Karpas-422 (cell line): ENCODE measurements around the gene SPSB1. TPM values are rescaled to one million over a fixed set of nuclear protein-coding genes. Genes with fewer than 3 reads are reported as not detected.
"Not testable (repeated sequence)": the region's sequence is repeated elsewhere in the genome, so short reads cannot be mapped to it uniquely, and the experiment has no call there.

Experiments
- DNase-seq: peaks from one replicate; pipeline ENCODE4 v3.0.0-alpha.2; 2015
- H2AFZ ChIP-seq: fragments of 200-600 bp; sonication (generic); 2 replicates; pipeline ENCODE4 v1.6.1; 2014; ENCODE audit warnings: antibody characterized with exemption, low read length, mixed read lengths
- H3K27ac ChIP-seq: fragments of 200-600 bp; sonication (generic); 2 replicates; pipeline ENCODE4 v1.5.1; 2014; ENCODE audit warnings: mild to moderate bottlenecking, low read length, moderate library complexity
- H3K27me3 ChIP-seq: fragments of 200-600 bp; sonication (generic); 2 replicates; pipeline ENCODE4 v1.6.1; 2014; ENCODE audit warnings: low read length, mixed read lengths
- H3K36me3 ChIP-seq: fragments of 200-600 bp; sonication (generic); 2 replicates; pipeline ENCODE4 v1.6.1; 2014; ENCODE audit warnings: low read length, mixed read lengths; ENCODE audit not compliant: insufficient read depth
- H3K4me1 ChIP-seq: fragments of 200-600 bp; sonication (generic); 2 replicates; pipeline ENCODE4 v1.6.1; 2014; ENCODE audit warnings: mild to moderate bottlenecking, low read length, mixed read lengths
- H3K4me2 ChIP-seq: fragments of 200-600 bp; sonication (generic); 2 replicates; pipeline ENCODE4 v1.6.1; 2014; ENCODE audit warnings: low read length, low read depth, mild to moderate bottlenecking; ENCODE audit not compliant: poor library complexity, severe bottlenecking
- H3K4me3 ChIP-seq: fragments of 200-600 bp; sonication (generic); 2 replicates; pipeline ENCODE4 v1.5.1; 2014; ENCODE audit warnings: mild to moderate bottlenecking, antibody characterized with exemption, low read length, mixed read lengths
- H3K79me2 ChIP-seq: fragments of 200-600 bp; sonication (generic); 2 replicates; pipeline ENCODE4 v1.6.1; 2014; ENCODE audit warnings: mild to moderate bottlenecking, low read length, mixed read lengths
- H3K9ac ChIP-seq: fragments of 200-600 bp; sonication (generic); 2 replicates; pipeline ENCODE4 v1.6.0; 2014; ENCODE audit warnings: low read length
- H3K9me2 ChIP-seq: fragments of 200-600 bp; sonication (generic), shearing (Covaris generic); replicated peaks from 2 replicates; pipeline ENCODE4 v1.6.0; 2014; ENCODE audit warnings: mild to moderate bottlenecking, low read length, moderate library complexity; ENCODE audit not compliant: insufficient read depth
- H3K9me3 ChIP-seq: fragments of 300-700, 200-600 bp; sonication (generic); 2 replicates; pipeline ENCODE4 v1.6.1; 2014; ENCODE audit warnings: low read length, mixed read lengths
- H4K20me1 ChIP-seq: fragments of 200-600 bp; sonication (generic); 2 replicates; pipeline ENCODE4 v1.6.1; 2014; ENCODE audit warnings: mild to moderate bottlenecking, antibody characterized with exemption, low read length, low read depth; ENCODE audit not compliant: insufficient read depth
- total RNA-seq: library from RNA; depleted of rRNA; stranded (reverse); fragments of >200 nt; shearing (Covaris generic); gene quantifications from 2 replicates; pipeline ENCODE4 v1.2.3, GENCODE V29; 2014; ENCODE audit warnings: low replicate concordance

The SPSB1 gene
- total RNA-seq, 1 experiment from 2014 or later = not detected

DNA sequence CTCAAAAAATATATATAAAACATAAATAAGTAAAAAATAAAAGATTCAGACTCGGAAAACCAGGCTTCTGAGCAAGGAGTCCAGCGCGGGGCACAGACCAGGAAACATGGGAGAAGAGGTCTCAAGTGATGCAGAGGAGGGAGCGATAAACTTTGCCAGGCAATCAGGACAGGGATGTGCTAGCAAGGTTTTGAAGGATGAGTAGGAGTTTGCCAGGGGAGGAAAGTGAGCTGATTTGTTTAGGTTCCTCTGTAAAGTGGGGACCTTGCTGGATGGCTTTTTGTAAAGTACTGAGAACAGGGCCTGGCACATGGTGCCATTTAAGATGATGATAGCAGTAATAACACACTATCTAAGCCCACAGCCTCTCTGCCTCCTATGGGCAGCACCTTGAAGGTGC is 86.1 kb downstream of the SPSB1 start:
- DNase-seq = no peak
- H3K9ac ChIP-seq = no peak overlapping the region
- H3K9me3 ChIP-seq = no peaks in the 10 kb centered on the region
- no peak overlapping the region for H3K4me2 ChIP-seq
- no peaks in the 10 kb centered on the region for H3K9me2 ChIP-seq
- H3K36me3 ChIP-seq = no peaks in the 10 kb centered on the region
- no peaks in the 10 kb centered on the region for H3K79me2 ChIP-seq
- H2AFZ ChIP-seq = no peak overlapping the region
- no peaks in the 10 kb centered on the region for H4K20me1 ChIP-seq
- no peak overlapping the region for H3K27ac ChIP-seq
- H3K4me1 ChIP-seq = no peaks in the 10 kb centered on the region
- H3K4me3 ChIP-seq = no peak overlapping the region
- no peaks in the 10 kb centered on the region for H3K27me3 ChIP-seq

DNA sequence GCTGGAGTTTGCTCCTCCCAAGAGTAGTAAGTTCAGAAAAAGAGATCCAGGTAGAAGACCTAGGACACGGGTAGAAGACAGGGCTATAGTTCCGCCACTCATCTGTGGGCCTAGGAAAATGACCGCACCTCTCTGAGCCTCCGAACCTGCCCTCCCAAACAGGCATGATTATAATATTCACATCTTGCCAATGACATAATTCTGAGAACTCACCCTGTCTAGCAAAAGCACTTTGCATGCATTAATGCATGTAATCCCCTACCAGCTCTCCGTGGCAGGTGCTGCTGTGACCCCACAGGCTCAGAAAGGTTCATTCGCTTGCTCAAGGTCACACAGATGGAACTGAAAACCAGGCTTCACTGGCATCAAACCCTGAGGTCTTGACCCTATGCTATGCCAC is 88.0 kb downstream of the SPSB1 start:
- no peak for DNase-seq
- no peaks in the 10 kb centered on the region for H3K4me1 ChIP-seq

DNA sequence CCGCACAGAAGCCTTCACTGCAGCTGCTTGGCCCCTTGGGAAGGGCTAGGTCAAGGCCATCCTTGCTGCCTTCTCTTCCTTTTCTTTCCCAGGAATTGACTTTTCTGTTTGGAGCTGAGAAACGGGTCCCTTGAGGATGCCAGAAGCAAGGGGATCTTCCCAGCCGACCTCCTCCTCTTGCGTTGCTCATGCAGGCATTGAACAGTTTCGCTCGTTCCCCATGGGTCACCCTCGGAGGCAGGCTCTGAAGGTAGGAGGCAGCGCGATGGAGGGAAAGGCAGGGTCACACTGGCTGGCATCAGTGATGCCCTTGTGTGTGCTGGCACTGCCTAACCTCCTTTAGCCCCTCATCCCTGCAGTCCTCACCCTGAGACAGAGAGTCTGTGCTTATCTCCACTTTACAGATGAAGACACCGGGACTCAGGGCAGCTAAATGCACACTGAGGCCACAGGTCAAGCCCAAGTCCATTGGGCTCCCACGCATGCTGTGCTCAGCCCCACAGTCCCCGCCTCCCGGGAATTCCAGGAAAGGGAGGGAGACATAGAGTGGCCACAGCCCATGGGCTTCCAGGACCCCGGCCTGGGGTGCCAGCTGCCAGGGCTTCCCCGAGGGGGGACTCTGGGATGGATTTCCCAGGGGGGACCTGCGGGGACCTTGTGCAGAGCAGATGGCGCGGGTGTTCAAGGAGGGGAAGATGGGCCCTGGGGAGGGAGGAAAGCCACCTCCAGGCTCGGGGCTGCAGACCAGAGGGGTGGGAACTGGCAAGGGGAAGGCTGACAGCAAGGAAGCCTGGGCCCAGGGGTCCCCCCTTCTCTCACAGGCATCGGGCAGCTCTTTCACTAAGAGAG is 90.2 kb downstream of the SPSB1 start:
- H3K27me3 ChIP-seq = no peaks in the 10 kb centered on the region
- no peak overlapping the region for H2AFZ ChIP-seq
- DNase-seq = no peak
- H3K79me2 ChIP-seq = no peaks in the 10 kb centered on the region
- H3K36me3 ChIP-seq = no peaks in the 10 kb centered on the region
- H3K27ac ChIP-seq = no peak overlapping the region
- H4K20me1 ChIP-seq = no peaks in the 10 kb centered on the region
- no peaks in the 10 kb centered on the region for H3K4me1 ChIP-seq
- no peaks in the 10 kb centered on the region for H3K9me3 ChIP-seq
- H3K4me2 ChIP-seq = no peak overlapping the region
- H3K9me2 ChIP-seq = no peaks in the 10 kb centered on the region
- no peak overlapping the region for H3K9ac ChIP-seq
- H3K4me3 ChIP-seq = no peak overlapping the region

More for the DNA sequence above, 88.0 kb downstream of the SPSB1 start:
- H3K4me3 ChIP-seq = no peak overlapping the region
- H3K36me3 ChIP-seq = no peaks in the 10 kb centered on the region
- no peaks in the 10 kb centered on the region for H3K79me2 ChIP-seq
- H3K9ac ChIP-seq = no peak overlapping the region
- H2AFZ ChIP-seq = no peak overlapping the region
- no peaks in the 10 kb centered on the region for H3K9me3 ChIP-seq
- no peaks in the 10 kb centered on the region for H4K20me1 ChIP-seq
- H3K27me3 ChIP-seq = no peaks in the 10 kb centered on the region
- H3K27ac ChIP-seq = no peak overlapping the region
- H3K9me2 ChIP-seq = no peaks in the 10 kb centered on the region
- no peak overlapping the region for H3K4me2 ChIP-seq

DNA sequence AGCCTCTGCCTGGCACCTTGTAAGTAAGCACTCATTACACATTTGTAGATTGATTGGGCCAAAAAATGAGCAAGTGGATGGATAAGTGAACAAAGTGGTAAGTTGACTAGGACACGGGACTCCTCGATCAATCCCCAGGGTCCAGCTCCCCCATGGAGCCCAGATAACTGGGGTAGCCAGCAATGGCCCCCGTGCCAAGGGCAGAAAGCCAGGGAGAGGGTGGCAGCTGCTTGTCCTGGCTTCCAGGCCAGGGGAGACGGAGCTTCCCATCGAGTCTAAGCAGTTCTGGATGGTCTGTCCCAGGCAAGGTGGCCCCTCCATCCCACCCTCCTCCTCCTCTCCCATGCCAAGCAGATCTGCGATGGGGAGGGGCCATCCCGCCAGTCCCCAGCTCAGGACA is 91.4 kb downstream of the SPSB1 start:
- no peak for DNase-seq
- H3K4me2 ChIP-seq = no peak overlapping the region
- no peaks in the 10 kb centered on the region for H3K9me3 ChIP-seq
- no peak overlapping the region for H3K27ac ChIP-seq
- no peaks in the 10 kb centered on the region for H3K4me1 ChIP-seq
- no peaks in the 10 kb centered on the region for H3K9me2 ChIP-seq
- no peaks in the 10 kb centered on the region for H4K20me1 ChIP-seq
- H3K4me3 ChIP-seq = no peak overlapping the region
- H3K36me3 ChIP-seq = no peaks in the 10 kb centered on the region
- no peak overlapping the region for H2AFZ ChIP-seq
- no peak overlapping the region for H3K9ac ChIP-seq
- H3K79me2 ChIP-seq = no peaks in the 10 kb centered on the region
- no peaks in the 10 kb centered on the region for H3K27me3 ChIP-seq

DNA sequence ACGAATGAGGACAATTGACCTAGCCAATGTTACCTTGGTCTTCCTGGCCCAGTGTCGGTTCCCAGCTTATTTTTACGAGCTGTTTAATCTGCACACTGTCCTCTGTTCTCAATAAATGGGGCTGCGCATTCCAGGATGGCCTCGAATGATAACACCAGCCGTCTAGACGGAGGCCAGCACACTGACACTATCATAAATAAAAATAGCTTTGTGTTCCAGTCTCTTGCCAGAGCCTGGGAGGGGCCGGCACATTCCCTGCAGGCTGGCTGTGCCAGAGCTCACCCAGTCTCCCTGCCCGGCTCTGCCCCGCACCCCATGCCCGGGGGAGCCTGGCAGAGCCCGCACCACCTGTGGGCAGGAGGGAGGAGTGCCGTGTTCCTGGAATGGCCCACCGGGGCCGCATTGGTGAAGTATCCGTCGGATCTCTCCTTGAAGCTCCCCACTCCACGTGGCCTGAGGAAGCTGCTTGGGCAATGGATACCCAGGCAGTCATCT is 92.1 kb downstream of the SPSB1 start:
- Histone ChIP-seq H4K20me1 (no peaks in the 10 kb centered on the region), H3K79me2 (no peaks in the 10 kb centered on the region), H3K4me3 (no peak overlapping the region), H3K9me3 (no peaks in the 10 kb centered on the region), H3K9me2 (no peaks in the 10 kb centered on the region), H3K27me3 (no peaks in the 10 kb centered on the region), H2AFZ (no peak overlapping the region), H3K4me1 (no peaks in the 10 kb centered on the region), H3K27ac (no peak overlapping the region), H3K4me2 (no peak overlapping the region), H3K9ac (no peak overlapping the region), H3K36me3 (no peaks in the 10 kb centered on the region)
- DNase-seq = no peak

DNA sequence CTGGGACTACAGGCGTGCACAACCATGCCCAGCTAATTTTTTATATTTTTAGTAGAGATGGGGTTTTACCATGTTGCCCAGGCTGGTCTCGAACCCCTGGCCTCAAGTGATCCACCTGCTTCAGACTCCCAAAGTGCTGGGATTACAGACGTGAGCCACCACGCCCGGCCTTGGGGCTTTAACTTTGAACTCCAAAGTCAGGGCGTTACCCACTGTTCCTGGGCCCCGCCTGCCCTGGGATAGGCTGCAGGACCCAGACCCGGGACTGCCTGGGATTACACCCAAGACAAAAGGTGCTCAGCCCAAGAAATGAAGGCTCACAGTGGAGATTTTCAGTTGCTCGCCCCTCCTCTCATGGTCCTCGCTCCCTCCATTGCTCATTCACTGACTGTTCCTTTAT is 92.7 kb downstream of the SPSB1 start:
- not testable (repeated sequence) for H3K36me3 ChIP-seq, H3K9me3 ChIP-seq, H3K9me2 ChIP-seq, H3K4me3 ChIP-seq, H2AFZ ChIP-seq, H3K79me2 ChIP-seq, H3K4me2 ChIP-seq, H4K20me1 ChIP-seq, H3K9ac ChIP-seq, DNase-seq, H3K27ac ChIP-seq, H3K4me1 ChIP-seq, H3K27me3 ChIP-seq

DNA sequence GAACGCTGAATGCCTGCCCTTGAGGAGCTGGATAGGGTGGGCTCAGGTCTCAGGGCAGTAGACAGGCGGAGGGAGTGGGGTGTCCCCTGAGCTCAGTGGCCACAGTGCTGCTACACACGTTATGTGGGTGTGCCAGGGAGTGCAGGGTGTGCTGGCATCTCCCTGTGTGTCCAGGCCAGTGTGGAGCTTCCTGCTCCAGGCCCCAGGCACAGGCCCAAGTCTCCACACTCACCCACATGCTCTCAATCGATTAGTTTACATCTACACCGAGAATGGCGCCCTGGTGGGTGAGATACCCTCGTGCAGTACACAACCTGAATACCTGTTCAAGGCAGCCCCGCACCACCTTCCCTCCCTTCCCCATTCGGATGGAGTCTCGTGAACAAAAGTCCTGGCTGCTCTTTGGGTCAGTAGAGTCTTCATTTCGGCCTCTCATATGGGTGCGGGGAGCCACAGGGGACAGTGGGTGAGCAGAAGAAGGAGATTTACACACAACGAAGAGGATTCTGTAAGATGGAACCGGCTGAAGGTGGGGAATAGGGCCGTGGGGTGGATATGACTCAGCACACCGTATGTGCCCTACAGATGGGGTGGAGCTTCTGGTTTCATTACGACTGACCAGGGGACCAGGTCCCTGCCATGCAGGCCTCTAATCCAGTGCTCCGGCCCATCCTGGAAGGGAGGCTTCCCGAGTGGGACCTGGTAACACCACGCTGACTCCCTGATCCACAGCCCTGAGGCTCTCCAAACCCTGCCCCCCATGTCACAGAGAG is 93.3 kb downstream of the SPSB1 start:
- H3K4me1 ChIP-seq = no peaks in the 10 kb centered on the region
- no peak overlapping the region for H3K27ac ChIP-seq
- H3K36me3 ChIP-seq = no peaks in the 10 kb centered on the region
- no peaks in the 10 kb centered on the region for H4K20me1 ChIP-seq
- no peak overlapping the region for H3K9ac ChIP-seq
- H3K4me3 ChIP-seq = no peak overlapping the region
- no peaks in the 10 kb centered on the region for H3K27me3 ChIP-seq
- no peak overlapping the region for H2AFZ ChIP-seq
- H3K79me2 ChIP-seq = no peaks in the 10 kb centered on the region
- DNase-seq = no peak
- H3K9me3 ChIP-seq = no peaks in the 10 kb centered on the region
- no peaks in the 10 kb centered on the region for H3K9me2 ChIP-seq
- no peak overlapping the region for H3K4me2 ChIP-seq

DNA sequence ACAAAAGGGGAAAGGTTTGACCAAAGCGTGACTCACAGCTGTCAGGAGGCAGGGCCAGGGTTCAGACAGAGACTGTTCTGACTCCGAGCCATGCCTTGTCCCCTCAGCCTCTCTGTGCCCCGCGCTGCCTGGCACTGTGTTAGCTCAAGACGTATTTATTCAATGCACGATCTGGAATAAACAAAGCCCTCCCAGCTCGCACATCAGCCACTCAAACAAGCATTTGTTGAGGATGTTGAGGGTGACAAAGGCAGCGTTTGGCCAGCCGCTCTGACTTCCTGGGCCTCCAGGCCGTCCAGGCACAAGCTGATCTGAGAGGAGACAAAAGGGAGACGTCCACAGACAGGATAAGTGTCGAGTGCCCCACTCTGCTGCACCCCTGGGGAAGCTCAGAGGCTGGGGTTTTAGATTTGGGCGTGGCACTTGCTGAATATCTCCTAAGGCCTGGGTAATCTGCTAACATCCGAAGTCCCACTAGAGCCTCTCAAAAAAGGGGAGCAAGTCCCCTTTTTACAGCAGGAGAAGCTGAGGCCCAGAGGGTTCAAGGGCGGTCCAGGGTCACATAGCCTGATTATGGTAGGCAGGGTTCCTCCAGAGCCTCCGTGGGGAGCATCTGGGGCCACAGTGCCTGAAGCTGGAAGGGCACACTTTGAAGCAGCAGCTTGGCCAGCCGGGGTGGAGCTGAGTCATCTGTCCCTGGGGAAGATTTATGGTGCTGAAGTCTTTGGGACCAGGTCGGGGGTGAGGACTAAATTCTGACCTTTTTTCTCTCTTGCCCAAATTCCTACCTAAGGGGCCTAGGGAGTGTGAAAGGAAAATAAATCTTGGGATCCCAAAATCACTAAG is 95.9 kb downstream of the SPSB1 start:
- Histone ChIP-seq H2AFZ (no peak overlapping the region), H4K20me1 (no peaks in the 10 kb centered on the region), H3K4me3 (no peak overlapping the region), H3K27ac (no peak overlapping the region), H3K9ac (no peak overlapping the region), H3K9me3 (no peaks in the 10 kb centered on the region), H3K4me1 (no peaks in the 10 kb centered on the region), H3K79me2 (no peaks in the 10 kb centered on the region), H3K4me2 (no peak overlapping the region), H3K9me2 (no peaks in the 10 kb centered on the region), H3K36me3 (no peaks in the 10 kb centered on the region), H3K27me3 (no peaks in the 10 kb centered on the region)
- DNase-seq = no peak
